Neural progenitor cell (in vitro differentiated cells): ENCODE measurements around the gene SOD2. TPM values are rescaled to one million over a fixed set of nuclear protein-coding genes. Genes with fewer than 3 reads are reported as not detected.

Experiments used
- DNase-seq: peaks from one replicate; pipeline ENCODE4 v3.0.0-alpha.2; 2016; ENCODE audit warnings: low spot score
- H2AFZ ChIP-seq: fragments of 200-600 bp; sonication (generic); replicated peaks from 2 replicates; pipeline ENCODE4 v1.6.1; 2016; ENCODE audit warnings: antibody characterized with exemption
- H3F3A ChIP-seq: fragments of 200-600 bp; sonication (generic); 2 replicates; pipeline ENCODE4 v1.6.1; 2016; ENCODE audit warnings: antibody characterized with exemption, low read depth
- H3K27ac ChIP-seq: fragments of 200-600 bp; sonication (generic); 2 replicates; pipeline ENCODE4 v1.5.1; 2016; ENCODE audit warnings: mild to moderate bottlenecking
- H3K27me3 ChIP-seq: fragments of 200-600 bp; sonication (generic); 2 replicates; pipeline ENCODE4 v1.6.1; 2016; ENCODE audit warnings: mild to moderate bottlenecking, moderate library complexity
- H3K36me3 ChIP-seq: fragments of 200-600 bp; sonication (generic); 2 replicates; pipeline ENCODE4 v1.5.1; 2016
- H3K4me1 ChIP-seq: fragments of 200-600 bp; sonication (generic); 2 replicates; pipeline ENCODE4 v1.6.1; 2016; ENCODE audit warnings: mixed run types
- H3K4me2 ChIP-seq: fragments of 200-600 bp; sonication (generic); 2 replicates; pipeline ENCODE4 v1.6.1; 2016
- H3K4me3 ChIP-seq: fragments of 200-600 bp; sonication (generic); 2 replicates; pipeline ENCODE4 v1.5.1; 2016
- H3K79me2 ChIP-seq: fragments of 200-600 bp; sonication (generic); 2 replicates; pipeline ENCODE4 v1.6.1; 2016; ENCODE audit warnings: low read depth
- H3K9ac ChIP-seq: fragments of 200-600 bp; sonication (generic); 2 replicates; pipeline ENCODE4 v1.6.1; 2016
- H3K9me3 ChIP-seq: fragments of 200-600 bp; sonication (generic); 2 replicates; pipeline ENCODE4 v1.5.1; 2016; ENCODE audit warnings: low read depth
- H4K20me1 ChIP-seq: fragments of 200-600 bp; sonication (generic); 2 replicates; pipeline ENCODE4 v1.6.1; 2016; ENCODE audit warnings: low read depth
- H3K27ac Mint-ChIP-seq: 3 replicates; pipeline ENCODE4 v1.8.0; 2021; ENCODE audit warnings: mixed read lengths
- H3K27me3 Mint-ChIP-seq: 2 replicates; pipeline ENCODE4 v1.8.0; 2022; ENCODE audit warnings: low read depth, mild to moderate bottlenecking, inconsistent platforms, moderate library complexity, mixed read lengths; ENCODE audit not compliant: insufficient read depth
- H3K36me3 Mint-ChIP-seq: 3 replicates; pipeline ENCODE4 v1.8.0; 2021; ENCODE audit warnings: mixed read lengths
- H3K4me1 Mint-ChIP-seq: 3 replicates; pipeline ENCODE4 v1.8.0; 2021; ENCODE audit warnings: mixed read lengths
- H3K4me3 Mint-ChIP-seq: 3 replicates; pipeline ENCODE4 v1.8.0; 2021; ENCODE audit warnings: mild to moderate bottlenecking, moderate library complexity, mixed read lengths
- H3K9me3 Mint-ChIP-seq: 3 replicates; pipeline ENCODE4 v1.8.0; 2020; ENCODE audit warnings: mixed read lengths
- EZH2 ChIP-seq: fragments of 200-600 bp; sonication (generic); IDR thresholded peaks from 2 replicates; pipeline ENCODE4 v1.6.1; 2017; ENCODE audit warnings: antibody characterized with exemption, mild to moderate bottlenecking, moderate library complexity
- EZH2phosphoT487 ChIP-seq: fragments of 200-600 bp; sonication (generic); IDR thresholded peaks from 2 replicates; pipeline ENCODE4 v1.6.1; 2017; ENCODE audit warnings: antibody characterized with exemption
- total RNA-seq: library from RNA; depleted of rRNA; stranded (reverse); fragments of >200 nt; gene quantifications from 2 replicates; pipeline ENCODE4 v1.2.3, GENCODE V29; 2015; ENCODE audit warnings: low replicate concordance
- TF ChIP-seq, protein P1 (sequence below): fragments of 200-600 bp; sonication (generic); IDR thresholded peaks from 2 replicates; pipeline ENCODE4 v1.5.1; 2017; ENCODE audit warnings: antibody characterized with exemption, mild to moderate bottlenecking

The SOD2 gene
- 54.9 and 67.2 TPM in 2 replicates for total RNA-seq

- H3K4me3 ChIP-seq, result peak within 1 kb of the TSS; percentile 86
- peaks cover 36% of the 10 kb centered on the region for H3K79me2 ChIP-seq
- H3K27me3 Mint-ChIP-seq, result peaks cover 2% of the 10 kb centered on the region
- peak; percentile 93 for DNase-seq
- peaks cover 11% of the 10 kb centered on the region for H3K36me3 Mint-ChIP-seq
- H2AFZ ChIP-seq, result peak within 1 kb of the TSS; percentile 83
- peak within 1 kb of the TSS; percentile 97 for H3K27ac Mint-ChIP-seq
- H3F3A ChIP-seq, result peaks cover 15% of the 10 kb centered on the region
- H4K20me1 ChIP-seq, result peaks cover 12% of the 10 kb centered on the region
- H3K27ac ChIP-seq, result peak within 1 kb of the TSS; percentile 92
- peaks cover 30% of the 10 kb centered on the region for H3K4me1 Mint-ChIP-seq
- peaks cover 9% of the 10 kb centered on the region for H3K4me1 ChIP-seq
- no peaks in the 10 kb centered on the region for H3K9me3 Mint-ChIP-seq
- no peaks in the 10 kb centered on the region for H3K27me3 ChIP-seq
- peak within 1 kb of the TSS; percentile 92 for H3K4me3 Mint-ChIP-seq
- TF ChIP-seq EZH2phosphoT487, result no peak
- TF ChIP-seq, protein P1, sequence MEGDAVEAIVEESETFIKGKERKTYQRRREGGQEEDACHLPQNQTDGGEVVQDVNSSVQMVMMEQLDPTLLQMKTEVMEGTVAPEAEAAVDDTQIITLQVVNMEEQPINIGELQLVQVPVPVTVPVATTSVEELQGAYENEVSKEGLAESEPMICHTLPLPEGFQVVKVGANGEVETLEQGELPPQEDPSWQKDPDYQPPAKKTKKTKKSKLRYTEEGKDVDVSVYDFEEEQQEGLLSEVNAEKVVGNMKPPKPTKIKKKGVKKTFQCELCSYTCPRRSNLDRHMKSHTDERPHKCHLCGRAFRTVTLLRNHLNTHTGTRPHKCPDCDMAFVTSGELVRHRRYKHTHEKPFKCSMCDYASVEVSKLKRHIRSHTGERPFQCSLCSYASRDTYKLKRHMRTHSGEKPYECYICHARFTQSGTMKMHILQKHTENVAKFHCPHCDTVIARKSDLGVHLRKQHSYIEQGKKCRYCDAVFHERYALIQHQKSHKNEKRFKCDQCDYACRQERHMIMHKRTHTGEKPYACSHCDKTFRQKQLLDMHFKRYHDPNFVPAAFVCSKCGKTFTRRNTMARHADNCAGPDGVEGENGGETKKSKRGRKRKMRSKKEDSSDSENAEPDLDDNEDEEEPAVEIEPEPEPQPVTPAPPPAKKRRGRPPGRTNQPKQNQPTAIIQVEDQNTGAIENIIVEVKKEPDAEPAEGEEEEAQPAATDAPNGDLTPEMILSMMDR, result no peak
- no peak for TF ChIP-seq EZH2
- peak within 1 kb of the TSS; percentile 74 for H3K9ac ChIP-seq
- H3K9me3 ChIP-seq, result no peaks in the 10 kb centered on the region
- H3K4me2 ChIP-seq, result peak within 1 kb of the TSS; percentile 88
- H3K36me3 ChIP-seq, result peaks cover 6% of the 10 kb centered on the region
Measured at GRCh38 chr6:159693128-159693893, at the start of gene SOD2. SOD2 (minus strand) TSS chr6:159693241; CDS start chr6:159693167, 74 bp downstream.

DNA sequence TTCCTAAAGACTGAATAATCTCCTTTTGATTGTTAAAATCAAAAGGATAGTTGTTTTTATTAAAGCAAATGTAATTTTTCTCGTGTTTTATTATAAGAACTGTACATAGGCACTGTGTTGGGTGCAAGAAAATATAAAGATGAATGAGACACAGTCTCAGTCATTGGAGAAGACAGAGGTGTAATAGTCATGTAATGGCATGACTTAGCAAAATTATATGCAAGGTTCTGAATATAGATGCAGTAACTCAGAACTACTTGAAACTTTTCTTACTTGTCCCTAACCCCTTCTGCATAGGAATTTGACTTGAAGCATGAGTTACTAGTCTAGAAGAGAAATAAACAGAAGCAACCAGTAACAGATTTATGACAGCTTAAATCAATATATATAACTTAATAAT is 49.1 kb upstream of the SOD2 start:
- peaks cover 100% of the 10 kb centered on the region for H3K79me2 ChIP-seq
- peaks cover 60% of the 10 kb centered on the region for H3K36me3 ChIP-seq
- TF ChIP-seq, protein P1, result no peak
- no peak for TF ChIP-seq EZH2
- no peak for TF ChIP-seq EZH2phosphoT487
- H2AFZ ChIP-seq, result no peak overlapping the region
- Mint-ChIP-seq H3K4me1 (no peaks in the 10 kb centered on the region), H3K27me3 (no peaks in the 10 kb centered on the region), H3K36me3 (peaks cover 41% of the 10 kb centered on the region), H3K27ac (no peak overlapping the region), H3K9me3 (no peaks in the 10 kb centered on the region), H3K4me3 (no peak overlapping the region)
- DNase-seq, result no peak
- no peak overlapping the region for H3K27ac ChIP-seq
- H3K4me1 ChIP-seq, result no peaks in the 10 kb centered on the region
- H3K4me3 ChIP-seq, result no peak overlapping the region
- no peaks in the 10 kb centered on the region for H3K27me3 ChIP-seq
- H3K4me2 ChIP-seq, result no peak overlapping the region
- H4K20me1 ChIP-seq, result peaks cover 83% of the 10 kb centered on the region
- H3K9me3 ChIP-seq, result no peaks in the 10 kb centered on the region
- peaks cover 9% of the 10 kb centered on the region for H3F3A ChIP-seq
- H3K9ac ChIP-seq, result no peak overlapping the region

- no peak overlapping the region for H3K4me3 Mint-ChIP-seq
- Histone ChIP-seq H3K36me3 (peaks cover 42% of the 10 kb centered on the region), H3K4me3 (no peak overlapping the region), H3K27me3 (no peaks in the 10 kb centered on the region), H3K79me2 (peaks cover 100% of the 10 kb centered on the region), H3K4me2 (no peak overlapping the region), H2AFZ (no peak overlapping the region), H4K20me1 (peaks cover 84% of the 10 kb centered on the region), H3K4me1 (no peaks in the 10 kb centered on the region), H3K9me3 (no peaks in the 10 kb centered on the region), H3K9ac (no peak overlapping the region), H3F3A (peaks cover 9% of the 10 kb centered on the region), H3K27ac (no peak overlapping the region)
- TF ChIP-seq EZH2 (no peak), EZH2phosphoT487 (no peak)
- TF ChIP-seq, protein P1, result no peak
- no peak overlapping the region for H3K27ac Mint-ChIP-seq
- peaks cover 24% of the 10 kb centered on the region for H3K36me3 Mint-ChIP-seq
- DNase-seq, result no peak
- H3K9me3 Mint-ChIP-seq, result no peaks in the 10 kb centered on the region
- H3K4me1 Mint-ChIP-seq, result no peaks in the 10 kb centered on the region
- H3K27me3 Mint-ChIP-seq, result no peaks in the 10 kb centered on the region
Measured at GRCh38 chr6:159739341-159739740, 46.3 kb upstream of the SOD2 start.
